HEK293 (cell line): Measurements from ENCODE around the gene MRPS22.

Source experiments
- GLI4 ChIP-seq: fragments of 450-650 bp; formaldehyde crosslinking; IDR thresholded peaks from 2 replicates; pipeline ENCODE4 v1.5.1; 2016; ENCODE audit warnings: missing biosample characterization, missing genetic modification characterization
- SP2 ChIP-seq: fragments of 450-650 bp; formaldehyde crosslinking; IDR thresholded peaks from 2 replicates; pipeline ENCODE4 v1.5.1; 2016; ENCODE audit warnings: missing biosample characterization, missing genetic modification characterization
- TCF7L2 ChIP-seq: IDR thresholded peaks from 2 replicates; pipeline ENCODE4 v1.6.1; 2011; ENCODE audit warnings: low read depth, mild to moderate bottlenecking, inconsistent platforms, low read length, moderate library complexity, borderline replicate concordance
- ZFP3 ChIP-seq: fragments of 450-650 bp; formaldehyde crosslinking; IDR thresholded peaks from 2 replicates; pipeline ENCODE4 v1.5.1; 2016; ENCODE audit warnings: low read depth, missing biosample characterization, missing genetic modification characterization
- ZIC2 ChIP-seq: fragments of 450-650 bp; formaldehyde crosslinking; IDR thresholded peaks from 2 replicates; pipeline ENCODE4 v1.5.1; 2016; ENCODE audit warnings: missing biosample characterization, missing genetic modification characterization
- ZNF239 ChIP-seq: fragments of 450-650 bp; formaldehyde crosslinking; IDR thresholded peaks from 2 replicates; pipeline ENCODE4 v1.5.1; 2016; ENCODE audit warnings: missing biosample characterization, missing genetic modification characterization
- ZNF341 ChIP-seq: fragments of 450-650 bp; formaldehyde crosslinking; IDR thresholded peaks from 2 replicates; pipeline ENCODE4; 2016; ENCODE audit warnings: low read depth, missing biosample characterization, missing genetic modification characterization
- ZNF530 ChIP-seq: fragments of 450-650 bp; formaldehyde crosslinking; IDR thresholded peaks from 2 replicates; pipeline ENCODE4 v1.5.1; 2016; ENCODE audit warnings: low read depth, missing biosample characterization, missing genetic modification characterization
- ZNF707 ChIP-seq: fragments of 450-650 bp; formaldehyde crosslinking; IDR thresholded peaks from 2 replicates; pipeline ENCODE4 v1.5.1; 2016; ENCODE audit warnings: missing biosample characterization, missing genetic modification characterization
- ZNF768 ChIP-seq: fragments of 450-650 bp; formaldehyde crosslinking; IDR thresholded peaks from 2 replicates; pipeline ENCODE4 v1.5.1; 2018; ENCODE audit warnings: missing biosample characterization, mild to moderate bottlenecking, missing genetic modification characterization
- ZSCAN30 ChIP-seq: fragments of 450-650 bp; IDR thresholded peaks from 2 replicates; pipeline ENCODE4 v1.5.1; 2018; ENCODE audit warnings: missing biosample characterization, mild to moderate bottlenecking, missing genetic modification characterization, moderate library complexity
- TF ChIP-seq, protein P1 (sequence below): fragments of 450-650 bp; formaldehyde crosslinking; IDR thresholded peaks from 2 replicates; pipeline ENCODE4 v1.5.1; 2016; ENCODE audit warnings: missing biosample characterization, missing genetic modification characterization
- TF ChIP-seq, protein P2 (sequence below): fragments of 450-650 bp; formaldehyde crosslinking; IDR thresholded peaks from 2 replicates; pipeline ENCODE4 v1.5.1; 2016; ENCODE audit warnings: missing biosample characterization, missing genetic modification characterization
- TF ChIP-seq, protein P3 (sequence below): fragments of 450-650 bp; formaldehyde crosslinking; IDR thresholded peaks from 2 replicates; pipeline ENCODE4 v1.5.1; 2016; ENCODE audit warnings: missing biosample characterization, missing genetic modification characterization

DNA sequence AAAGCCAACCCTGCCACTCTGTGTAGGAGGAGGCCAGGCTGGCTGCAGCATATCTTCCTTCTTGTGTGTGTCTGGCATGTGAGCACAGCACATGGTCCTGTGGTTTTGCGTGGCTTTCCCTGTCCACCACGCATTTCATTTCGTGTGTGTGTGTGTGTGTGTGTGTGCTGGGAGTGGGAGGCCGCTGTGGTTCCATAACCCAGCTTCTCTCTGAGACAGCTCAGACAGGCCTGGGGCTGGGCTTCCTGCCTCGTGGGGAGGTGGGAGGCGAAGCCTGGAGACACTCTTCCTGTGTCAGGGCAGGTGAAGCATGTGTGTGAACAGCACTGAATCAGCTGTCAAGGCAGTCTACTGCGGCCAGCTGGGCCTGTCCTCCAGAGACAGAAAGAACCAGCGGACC is 16.0 kb upstream of the MRPS22 start:
- TF ChIP-seq GLI4 (no peak), ZFP3 (tag by site-specific recombination) (no peak), ZNF341 (no peak), ZNF530 (no peak), SP2 (no peak), ZNF707 (tag by site-specific recombination) (no peak), ZIC2 (tag by site-specific recombination) (no peak), ZNF768 (tag by site-specific recombination) (no peak), ZSCAN30 (no peak), TCF7L2 (no peak), ZNF239 (tag by site-specific recombination) (no peak)
- TF ChIP-seq, protein P1, sequence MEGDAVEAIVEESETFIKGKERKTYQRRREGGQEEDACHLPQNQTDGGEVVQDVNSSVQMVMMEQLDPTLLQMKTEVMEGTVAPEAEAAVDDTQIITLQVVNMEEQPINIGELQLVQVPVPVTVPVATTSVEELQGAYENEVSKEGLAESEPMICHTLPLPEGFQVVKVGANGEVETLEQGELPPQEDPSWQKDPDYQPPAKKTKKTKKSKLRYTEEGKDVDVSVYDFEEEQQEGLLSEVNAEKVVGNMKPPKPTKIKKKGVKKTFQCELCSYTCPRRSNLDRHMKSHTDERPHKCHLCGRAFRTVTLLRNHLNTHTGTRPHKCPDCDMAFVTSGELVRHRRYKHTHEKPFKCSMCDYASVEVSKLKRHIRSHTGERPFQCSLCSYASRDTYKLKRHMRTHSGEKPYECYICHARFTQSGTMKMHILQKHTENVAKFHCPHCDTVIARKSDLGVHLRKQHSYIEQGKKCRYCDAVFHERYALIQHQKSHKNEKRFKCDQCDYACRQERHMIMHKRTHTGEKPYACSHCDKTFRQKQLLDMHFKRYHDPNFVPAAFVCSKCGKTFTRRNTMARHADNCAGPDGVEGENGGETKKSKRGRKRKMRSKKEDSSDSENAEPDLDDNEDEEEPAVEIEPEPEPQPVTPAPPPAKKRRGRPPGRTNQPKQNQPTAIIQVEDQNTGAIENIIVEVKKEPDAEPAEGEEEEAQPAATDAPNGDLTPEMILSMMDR: no peak
- TF ChIP-seq, protein P2, sequence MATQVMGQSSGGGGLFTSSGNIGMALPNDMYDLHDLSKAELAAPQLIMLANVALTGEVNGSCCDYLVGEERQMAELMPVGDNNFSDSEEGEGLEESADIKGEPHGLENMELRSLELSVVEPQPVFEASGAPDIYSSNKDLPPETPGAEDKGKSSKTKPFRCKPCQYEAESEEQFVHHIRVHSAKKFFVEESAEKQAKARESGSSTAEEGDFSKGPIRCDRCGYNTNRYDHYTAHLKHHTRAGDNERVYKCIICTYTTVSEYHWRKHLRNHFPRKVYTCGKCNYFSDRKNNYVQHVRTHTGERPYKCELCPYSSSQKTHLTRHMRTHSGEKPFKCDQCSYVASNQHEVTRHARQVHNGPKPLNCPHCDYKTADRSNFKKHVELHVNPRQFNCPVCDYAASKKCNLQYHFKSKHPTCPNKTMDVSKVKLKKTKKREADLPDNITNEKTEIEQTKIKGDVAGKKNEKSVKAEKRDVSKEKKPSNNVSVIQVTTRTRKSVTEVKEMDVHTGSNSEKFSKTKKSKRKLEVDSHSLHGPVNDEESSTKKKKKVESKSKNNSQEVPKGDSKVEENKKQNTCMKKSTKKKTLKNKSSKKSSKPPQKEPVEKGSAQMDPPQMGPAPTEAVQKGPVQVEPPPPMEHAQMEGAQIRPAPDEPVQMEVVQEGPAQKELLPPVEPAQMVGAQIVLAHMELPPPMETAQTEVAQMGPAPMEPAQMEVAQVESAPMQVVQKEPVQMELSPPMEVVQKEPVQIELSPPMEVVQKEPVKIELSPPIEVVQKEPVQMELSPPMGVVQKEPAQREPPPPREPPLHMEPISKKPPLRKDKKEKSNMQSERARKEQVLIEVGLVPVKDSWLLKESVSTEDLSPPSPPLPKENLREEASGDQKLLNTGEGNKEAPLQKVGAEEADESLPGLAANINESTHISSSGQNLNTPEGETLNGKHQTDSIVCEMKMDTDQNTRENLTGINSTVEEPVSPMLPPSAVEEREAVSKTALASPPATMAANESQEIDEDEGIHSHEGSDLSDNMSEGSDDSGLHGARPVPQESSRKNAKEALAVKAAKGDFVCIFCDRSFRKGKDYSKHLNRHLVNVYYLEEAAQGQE (tag by site-specific recombination): no peak
- TF ChIP-seq, protein P3, sequence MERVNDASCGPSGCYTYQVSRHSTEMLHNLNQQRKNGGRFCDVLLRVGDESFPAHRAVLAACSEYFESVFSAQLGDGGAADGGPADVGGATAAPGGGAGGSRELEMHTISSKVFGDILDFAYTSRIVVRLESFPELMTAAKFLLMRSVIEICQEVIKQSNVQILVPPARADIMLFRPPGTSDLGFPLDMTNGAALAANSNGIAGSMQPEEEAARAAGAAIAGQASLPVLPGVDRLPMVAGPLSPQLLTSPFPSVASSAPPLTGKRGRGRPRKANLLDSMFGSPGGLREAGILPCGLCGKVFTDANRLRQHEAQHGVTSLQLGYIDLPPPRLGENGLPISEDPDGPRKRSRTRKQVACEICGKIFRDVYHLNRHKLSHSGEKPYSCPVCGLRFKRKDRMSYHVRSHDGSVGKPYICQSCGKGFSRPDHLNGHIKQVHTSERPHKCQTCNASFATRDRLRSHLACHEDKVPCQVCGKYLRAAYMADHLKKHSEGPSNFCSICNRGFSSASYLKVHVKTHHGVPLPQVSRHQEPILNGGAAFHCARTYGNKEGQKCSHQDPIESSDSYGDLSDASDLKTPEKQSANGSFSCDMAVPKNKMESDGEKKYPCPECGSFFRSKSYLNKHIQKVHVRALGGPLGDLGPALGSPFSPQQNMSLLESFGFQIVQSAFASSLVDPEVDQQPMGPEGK (tag by site-specific recombination): no peak
